H1 (cell line): ENCODE measurements around the gene ELP4. TPM values are rescaled to one million over a fixed set of nuclear protein-coding genes. Genes with fewer than 3 reads are reported as not detected.

Experiments used
- CTCF ChIA-PET: fragments of 300-600 bp; sonication (Branson Sonifier 250); formaldehyde crosslinking; loops from one replicate; lab custom pipeline; 2021; ENCODE audit not compliant: partially characterized antibody; lab: Charles Lee
- POLR2A ChIA-PET: fragments of 300-600 bp; sonication (Branson Sonifier 250); formaldehyde crosslinking; loops from one replicate; lab custom pipeline; 2021; ENCODE audit warnings: inconsistent platforms; ENCODE audit not compliant: partially characterized antibody; lab: Charles Lee
- DNase-seq, 2 experiments: peaks; one replicate each; pipeline versions ENCODE4 v3.0.0 to v3.0.0-alpha.2; 2010 to 2022; ENCODE audit warnings: low spot score in 2 of 2, low read depth in 1 of 2, mixed read lengths in 1 of 2
- FAIRE-seq: peaks from 2 replicates; lab custom pipeline; 2011; peaks lifted over from hg19 to GRCh38; lab: Jason Lieb, UNC
- H2AFZ ChIP-seq: 2 replicates; pipeline ENCODE4 v1.8.1; 2012; ENCODE audit warnings: low read length, inconsistent platforms
- H2AK5ac ChIP-seq: 2 replicates; pipeline ENCODE4 v1.6.1; 2013; ENCODE audit warnings: low read depth, low read length
- H2BK120ac ChIP-seq: replicated peaks from 2 replicates; pipeline ENCODE3; 2013; ENCODE audit warnings: low read depth, low read length, inconsistent platforms
- H2BK12ac ChIP-seq: 2 replicates; pipeline ENCODE4 v1.6.1; 2013; ENCODE audit warnings: low read depth, low read length
- H2BK15ac ChIP-seq: 2 replicates; pipeline ENCODE4 v1.6.1; 2013; ENCODE audit warnings: low read length
- H2BK20ac ChIP-seq: 2 replicates; pipeline ENCODE4 v1.6.1; 2013; ENCODE audit warnings: low read length
- H2BK5ac ChIP-seq: 2 replicates; pipeline ENCODE4 v1.6.1; 2013; ENCODE audit warnings: low read depth, low read length
- H3K14ac ChIP-seq: 2 replicates; pipeline ENCODE4 v1.6.1; 2013; ENCODE audit warnings: inconsistent platforms; ENCODE audit not compliant: insufficient read length
- H3K18ac ChIP-seq: 2 replicates; pipeline ENCODE4 v1.6.1; 2013; ENCODE audit warnings: low read length; ENCODE audit errors: extremely low read depth
- H3K23ac ChIP-seq: 2 replicates; pipeline ENCODE4 v1.6.1; 2013; ENCODE audit warnings: inconsistent platforms; ENCODE audit not compliant: insufficient read length
- H3K23me2 ChIP-seq: 2 replicates; pipeline ENCODE4 v1.6.1; 2013; ENCODE audit warnings: low read depth, low read length
- H3K27ac ChIP-seq: 2 replicates; pipeline ENCODE4 v1.6.1; 2011; ENCODE audit warnings: low read depth, low read length, inconsistent platforms
- H3K27me3 ChIP-seq, 4 experiments: replicated peaks in 1 of 4; 1 replicate in 1 of 4; 2 replicates in 3 of 4; pipeline versions ENCODE4 v1.6.1 to v1.8.1; 2011 to 2013; ENCODE audit warnings: low read length in 3 of 4, mild to moderate bottlenecking in 3 of 4, inconsistent platforms in 2 of 4, mixed read lengths in 2 of 4, moderate library complexity in 1 of 4; ENCODE audit not compliant: control insufficient read depth in 3 of 4, insufficient read depth in 3 of 4; ENCODE audit errors: extremely low read depth in 1 of 4
- H3K36me3 ChIP-seq, 4 experiments: 2 replicates each; pipeline versions ENCODE4 v1.6.1 to v1.8.1; 2011 to 2013; ENCODE audit warnings: mild to moderate bottlenecking in 4 of 4, low read length in 3 of 4, moderate library complexity in 2 of 4, control low read depth in 1 of 4, inconsistent platforms in 1 of 4; ENCODE audit not compliant: insufficient read depth in 4 of 4, control insufficient read depth in 2 of 4
- H3K4ac ChIP-seq: replicated peaks from 2 replicates; pipeline ENCODE3; 2013; ENCODE audit warnings: low read length, low read depth, mixed read lengths, inconsistent platforms; ENCODE audit not compliant: insufficient read length
- H3K4me1 ChIP-seq, 4 experiments: replicated peaks in 1 of 4; 1 replicate in 1 of 4; 2 replicates in 3 of 4; pipeline versions ENCODE4 v1.6.1 to v1.8.1; 2011 to 2013; ENCODE audit warnings: low read length in 3 of 4, inconsistent platforms in 2 of 4, mixed read lengths in 1 of 4; ENCODE audit not compliant: insufficient read depth in 4 of 4, control insufficient read depth in 3 of 4
- H3K4me2 ChIP-seq, 2 experiments: 2 replicates each; pipeline versions ENCODE4 v1.6.1 to v1.8.1; 2011 to 2013; ENCODE audit warnings: low read depth in 2 of 2, low read length in 2 of 2, control low read depth in 1 of 2, inconsistent platforms in 1 of 2, mild to moderate bottlenecking in 1 of 2; ENCODE audit not compliant: insufficient read depth in 1 of 2
- H3K4me3 ChIP-seq, 4 experiments: fragments of 200-600, 300-600 bp in 1 of 4; sonication (generic), shearing (Covaris generic), sonication (Bioruptor Twin) in 1 of 4; 2 replicates each; pipeline versions ENCODE4 v1.5.1 to v1.8.1; 2011 to 2016; ENCODE audit warnings: low read length in 4 of 4, low read depth in 3 of 4, control low read depth in 2 of 4, inconsistent platforms in 2 of 4, mild to moderate bottlenecking in 2 of 4, mixed read lengths in 1 of 4, moderate library complexity in 1 of 4; ENCODE audit not compliant: insufficient read depth in 2 of 4; ENCODE audit errors: extremely low read depth in 1 of 4
- H3K56ac ChIP-seq: replicated peaks from 2 replicates; pipeline ENCODE3; 2013; ENCODE audit warnings: low read depth, mild to moderate bottlenecking, mixed read lengths, low read length, inconsistent platforms; ENCODE audit not compliant: insufficient read length
- H3K79me1 ChIP-seq: 2 replicates; pipeline ENCODE4 v1.6.1; 2013; ENCODE audit warnings: low read depth, low read length, control low read depth
- H3K79me2 ChIP-seq, 2 experiments: 2 replicates each; pipeline versions ENCODE4 v1.6.1 to v1.8.1; 2012 to 2013; ENCODE audit warnings: low read length in 2 of 2, mild to moderate bottlenecking in 2 of 2, inconsistent platforms in 1 of 2; ENCODE audit not compliant: insufficient read depth in 2 of 2, control insufficient read depth in 1 of 2
- H3K9ac ChIP-seq, 4 experiments: replicated peaks in 1 of 4; 1 replicate in 1 of 4; 2 replicates in 3 of 4; pipeline versions ENCODE4 v1.6.1 to v1.8.1; 2011 to 2013; ENCODE audit warnings: low read depth in 3 of 4, low read length in 3 of 4, control low read depth in 2 of 4, mild to moderate bottlenecking in 2 of 4, moderate library complexity in 2 of 4, inconsistent platforms in 1 of 4; ENCODE audit errors: extremely low read depth in 1 of 4
- H3K9me3 ChIP-seq, 2 experiments: 2 replicates each; pipeline versions ENCODE4 v1.6.1 to v1.8.1; 2012 to 2013; ENCODE audit warnings: mild to moderate bottlenecking in 2 of 2, moderate library complexity in 2 of 2, control low read depth in 1 of 2, inconsistent platforms in 1 of 2, low read depth in 1 of 2, low read length in 1 of 2, mixed read lengths in 1 of 2; ENCODE audit not compliant: insufficient read depth in 2 of 2
- H4K20me1 ChIP-seq, 2 experiments: replicated peaks in 1 of 2; 2 replicates each; pipeline versions ENCODE3 to v1.8.1; 2011 to 2013; ENCODE audit warnings: inconsistent platforms in 2 of 2, low read length in 2 of 2, mild to moderate bottlenecking in 1 of 2; ENCODE audit not compliant: insufficient read depth in 2 of 2, control insufficient read depth in 1 of 2
- H4K5ac ChIP-seq: 2 replicates; pipeline ENCODE4 v1.6.1; 2013; ENCODE audit warnings: low read length, low read depth, mixed read lengths, inconsistent platforms; ENCODE audit not compliant: insufficient read length
- H4K8ac ChIP-seq: 2 replicates; pipeline ENCODE4 v1.8.0; 2013; ENCODE audit warnings: mild to moderate bottlenecking, moderate library complexity, low read length, inconsistent platforms; ENCODE audit not compliant: insufficient read depth; ENCODE audit errors: extremely low read depth
- H4K91ac ChIP-seq: replicated peaks from 2 replicates; pipeline ENCODE3; 2013; ENCODE audit warnings: low read length, mixed read lengths, inconsistent platforms; ENCODE audit not compliant: insufficient read length
- CBX8 ChIP-seq: fragments of 300-800, 300-1000 bp; sonication (generic); IDR thresholded peaks from 2 replicates; pipeline ENCODE4 v1.7.1; 2016; ENCODE audit warnings: low read depth, low read length, borderline replicate concordance
- CHD2 ChIP-seq: IDR thresholded peaks from 2 replicates; pipeline ENCODE4 v1.6.1; 2012; ENCODE audit warnings: low read length, improper control_type of control experiment
- E2F6 ChIP-seq: IDR thresholded peaks from 2 replicates; pipeline ENCODE4 v1.6.1; 2012; ENCODE audit warnings: inconsistent platforms
- EP300 ChIP-seq, 2 experiments: IDR thresholded peaks; 1 replicate in 1 of 2; 2 replicates in 1 of 2; pipeline ENCODE4 v1.6.1; 2011 to 2012; ENCODE audit warnings: low read depth in 2 of 2, low read length in 2 of 2, mild to moderate bottlenecking in 2 of 2, borderline replicate concordance in 1 of 2, inconsistent platforms in 1 of 2, moderate library complexity in 1 of 2
- HDAC2 ChIP-seq, 2 experiments: fragments of 300-600 bp in 1 of 2; sonication (generic) in 1 of 2; IDR thresholded peaks; 2 replicates each; pipeline ENCODE4 v1.6.1; 2011 to 2012; ENCODE audit warnings: low read depth in 2 of 2, low read length in 2 of 2, mild to moderate bottlenecking in 2 of 2, moderate library complexity in 2 of 2, borderline replicate concordance in 1 of 2, inconsistent platforms in 1 of 2
- HDAC6 ChIP-seq: IDR thresholded peaks from one replicate; pipeline ENCODE4 v1.7.1; 2012; ENCODE audit warnings: low read depth, mild to moderate bottlenecking, inconsistent platforms, low read length, moderate library complexity
- KDM4A ChIP-seq: IDR thresholded peaks from one replicate; pipeline ENCODE4 v1.7.1; 2012; ENCODE audit warnings: low read depth, mild to moderate bottlenecking, moderate library complexity, low read length, inconsistent platforms; ENCODE audit not compliant: severe bottlenecking
- KDM5A ChIP-seq: fragments of 200-600 bp; IDR thresholded peaks from 2 replicates; pipeline ENCODE4 v1.7.1; 2012; ENCODE audit warnings: mild to moderate bottlenecking, low read length, inconsistent platforms, mixed read lengths
- RBBP5 ChIP-seq: IDR thresholded peaks from 2 replicates; pipeline ENCODE4 v1.7.1; 2012; ENCODE audit warnings: low read depth, mild to moderate bottlenecking, inconsistent platforms, low read length, moderate library complexity, borderline replicate concordance
- SAP30 ChIP-seq: fragments of 300-600 bp; sonication (generic); IDR thresholded peaks from 2 replicates; pipeline ENCODE4 v1.7.1; 2012; ENCODE audit warnings: low read length, moderate library complexity, mild to moderate bottlenecking, inconsistent platforms; ENCODE audit not compliant: insufficient read depth, insufficient replicate concordance
- SIN3A ChIP-seq, 2 experiments: IDR thresholded peaks in 1 of 2; conservative IDR thresholded peaks in 1 of 2; 2 replicates each; pipeline ENCODE4 v1.6.1; 2011 to 2012; ENCODE audit warnings: low read length in 2 of 2, improper control_type of control experiment in 1 of 2, low read depth in 1 of 2, mild to moderate bottlenecking in 1 of 2
- SIRT6 ChIP-seq: IDR thresholded peaks from one replicate; pipeline ENCODE4 v1.7.1; 2012; ENCODE audit warnings: low read length, inconsistent platforms
- WGBS, 2 experiments: shearing (Covaris generic) in 1 of 2; methylation state at CpG; one replicate each; pipeline versions ENCODE4 v1.1.6 to v1.1.7; 2013 to 2015; ENCODE audit warnings: low lambda C conversion rate in 2 of 2, mixed read lengths in 2 of 2, inconsistent platforms in 1 of 2, low coverage in 1 of 2, missing lambda C conversion rate in 1 of 2; ENCODE audit not compliant: insufficient replicate concordance in 2 of 2, insufficient coverage in 1 of 2, insufficient read length in 1 of 2; ENCODE audit errors: extremely low coverage in 1 of 2, missing lambda C conversion rate in 1 of 2; 5-methylcytosine and 5-hydroxymethylcytosine counted together
- polyA plus RNA-seq, 7 experiments: library from polyadenylated mRNA; depleted of rRNA in 3 of 7; stranded (reverse) in 5 of 7; unstranded in 2 of 7; fragments of >200 nt in 5 of 7; fragments of 200-250 nt in 2 of 7; gene quantifications; 1 replicate in 5 of 7; 2 replicates in 1 of 7; 4 replicates in 1 of 7; pipeline versions ENCODE4 v1.2.1 to v1.2.3, GENCODE V29; 2011 to 2013; ENCODE audit warnings: missing spikeins in 2 of 7, mixed read lengths in 2 of 7
- total RNA-seq: library from RNA; stranded (reverse); fragmentation: NEBNext Ultra II Directional; extraction: Animal tissue kit (Norgen Biotek cat#: 25700); gene quantifications from 2 replicates; pipeline ENCODE4 v1.2.1, GENCODE V29; 2021

The ELP4 gene
- total and polyA plus RNA-seq, 2 of the 8 experiments (the other 6 are each of a cell fraction or from before 2014, with no cell fraction given), result 14.0 to 18.6 TPM

GRCh38 chr11:31478223-31478590 is 31.4 kb upstream of the ELP4 start:
- ChIA-PET POLR2A (no interaction called here), CTCF (interaction anchor here (1.2 to 2.0 kb wide), 3 partner anchors 9 to 480 kb away, joined by 3 to 9 read pairs (median 5); no protein-coding TSS in a partner anchor)
- no peak overlapping the region for H2BK20ac ChIP-seq
- H4K8ac ChIP-seq, result no peak overlapping the region
- H3K18ac ChIP-seq, result no peak overlapping the region
- H3K27me3 ChIP-seq, result no peaks in the 10 kb centered on the region
- H3K23me2 ChIP-seq, result no peaks in the 10 kb centered on the region
- H2AFZ ChIP-seq, result no peak overlapping the region
- DNase-seq (no peak), FAIRE-seq (no peak)
- no peak overlapping the region for H2AK5ac ChIP-seq
- no peaks in the 10 kb centered on the region for H4K20me1 ChIP-seq
- H3K9me3 ChIP-seq, result no peaks in the 10 kb centered on the region
- no peak overlapping the region for H3K27ac ChIP-seq
- H3K56ac ChIP-seq, result no peak overlapping the region
- H3K79me1 ChIP-seq, result no peaks in the 10 kb centered on the region
- no peak overlapping the region for H3K23ac ChIP-seq
- H4K91ac ChIP-seq, result no peak overlapping the region
- peaks cover 0 to 31% of the 10 kb centered on the region in 2 experiments; a peak in 2 of 4 replicates for H3K79me2 ChIP-seq
- no peak overlapping the region for H3K4me2 ChIP-seq
- no peak overlapping the region for H4K5ac ChIP-seq
- no peak overlapping the region for H2BK15ac ChIP-seq
- H3K36me3 ChIP-seq, result no peaks in the 10 kb centered on the region; a peak in 1 of 8 replicates
- no peak overlapping the region for H3K4me3 ChIP-seq
- H3K4me1 ChIP-seq, result no peaks in the 10 kb centered on the region
- no peak overlapping the region for H3K9ac ChIP-seq
- H2BK120ac ChIP-seq, result no peak overlapping the region
- no peak overlapping the region for H2BK12ac ChIP-seq
- no peak overlapping the region for H3K4ac ChIP-seq
- WGBS, 2 experiments, result 88% methylated on average over 2 of the region's 2 CpGs; no CpG with 5 or more reads in 1 of the 2 experiments
- no peak overlapping the region for H2BK5ac ChIP-seq
- H3K14ac ChIP-seq, result no peak overlapping the region
- no peak for TF ChIP-seq HDAC2 (IDR thresholded peaks at IDR 0.05; ENCODE audit: borderline replicate concordance in 1 of 2, low read depth in 2 of 2, low read length in 2 of 2)
- TF ChIP-seq CBX8, result no peak
- no peak for TF ChIP-seq RBBP5
- no peak for TF ChIP-seq KDM5A
- TF ChIP-seq CHD2, result no peak
- no peak for TF ChIP-seq SIN3A (conservative IDR thresholded peaks at IDR 0.05 in 1 of 2, IDR thresholded peaks at IDR 0.05 in 1 of 2; ENCODE audit: low read depth in 1 of 2, low read length in 2 of 2)
- TF ChIP-seq EP300 (IDR thresholded peaks at IDR 0.05; ENCODE audit: borderline replicate concordance in 1 of 2, low read depth in 2 of 2, low read length in 2 of 2), result no peak
- no peak for TF ChIP-seq E2F6
- no peak for TF ChIP-seq HDAC6
- no peak for TF ChIP-seq KDM4A
- no peak for TF ChIP-seq SIRT6
- no peak for TF ChIP-seq SAP30
